Calu3 (cell line): ENCODE measurements around the gene DAAM2. TPM values are rescaled to one million over a fixed set of nuclear protein-coding genes. Genes with fewer than 3 reads are reported as not detected.

Experiments used
- BruUV-seq: library from RNA; stranded (reverse); fragments of 400-500 nt; replicated peaks from 2 replicates; lab custom pipeline; 2021; lab: Mats Ljungman, UMichigan
- CTCF ChIA-PET: fragments of 300-600 bp; sonication (Branson Sonifier 250); formaldehyde crosslinking; loops from one replicate; lab custom pipeline; 2022; ENCODE audit warnings: antibody characterized with exemption; lab: Charles Lee
- DNase-seq: peaks from one replicate; pipeline ENCODE4 v3.0.0; 2022
- H3K27ac Mint-ChIP-seq: one replicate; pipeline ENCODE4 v1.8.0; 2022; ENCODE audit warnings: mixed read lengths; ENCODE audit not compliant: unreplicated experiment
- H3K27me3 Mint-ChIP-seq: one replicate; pipeline ENCODE4 v1.8.0; 2022; ENCODE audit warnings: mixed read lengths; ENCODE audit not compliant: unreplicated experiment
- H3K36me3 Mint-ChIP-seq: one replicate; pipeline ENCODE4 v1.8.0; 2022; ENCODE audit warnings: mild to moderate bottlenecking, moderate library complexity, mixed read lengths; ENCODE audit not compliant: insufficient read depth, unreplicated experiment
- H3K4me1 Mint-ChIP-seq: one replicate; pipeline ENCODE4 v1.8.0; 2022; ENCODE audit warnings: mild to moderate bottlenecking, low read depth, mixed read lengths; ENCODE audit not compliant: unreplicated experiment
- H3K4me3 Mint-ChIP-seq: one replicate; pipeline ENCODE4 v1.8.0; 2022; ENCODE audit warnings: mild to moderate bottlenecking, low read depth, moderate library complexity, mixed read lengths; ENCODE audit not compliant: unreplicated experiment
- H3K9me3 Mint-ChIP-seq: one replicate; pipeline ENCODE4 v1.8.0; 2022; ENCODE audit warnings: low read depth, mixed read lengths; ENCODE audit not compliant: unreplicated experiment
- intact Hi-C: fragments of 100-400 bp; cut with micrococcal nuclease; formaldehyde crosslinking; loops from one replicate; pipeline ENCODE4 v1.10.0; 2022; ENCODE audit not compliant: unreplicated experiment
- total RNA-seq: library from RNA; stranded (reverse); gene quantifications from 2 replicates; pipeline ENCODE4 v1.2.3, GENCODE V29; 2022
- TF ChIP-seq, protein P1 (sequence below): fragments of 200-600 bp; IDR thresholded peaks from one replicate; pipeline ENCODE4 v1.8.0; 2022; ENCODE audit warnings: antibody characterized with exemption; ENCODE audit not compliant: unreplicated experiment

DAAM2 gene
- total RNA-seq, 1 experiment from 2014 or later, result not detected

DNA sequence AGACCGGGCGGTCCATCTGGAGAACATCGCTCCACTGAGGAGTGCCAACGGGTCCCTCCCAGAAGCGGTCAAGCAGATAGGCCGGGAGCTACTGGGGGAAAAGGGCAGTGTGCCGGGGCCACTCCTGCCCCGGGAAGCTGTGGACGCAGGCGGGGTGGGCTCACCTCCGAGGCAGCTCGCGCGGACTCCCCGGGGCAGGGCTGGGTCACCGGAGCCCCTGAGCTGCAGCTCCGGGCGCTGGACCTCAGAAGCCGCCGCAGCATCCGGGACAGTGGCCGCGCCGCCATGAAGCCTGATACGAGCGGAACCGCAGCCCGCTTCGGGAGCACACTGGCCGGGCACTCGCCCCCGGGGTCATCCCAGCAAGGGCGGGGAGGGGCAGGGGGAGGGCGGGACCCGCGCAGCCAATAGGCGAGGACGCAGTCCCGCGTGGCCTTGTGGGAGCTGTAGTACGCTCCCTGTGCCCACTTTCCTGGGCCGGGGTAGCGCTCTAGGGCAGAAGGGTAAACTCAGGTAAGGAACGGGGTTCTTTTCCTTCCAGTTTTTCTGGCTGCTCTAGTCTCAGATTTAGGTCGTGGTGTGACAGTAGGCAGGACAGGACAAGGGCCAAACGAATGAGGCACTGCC, 142.1 kb downstream of the DAAM2 start, which contains the start of gene MOCS1:
MOCS1 (minus strand) TSS at position 332 of the 627 bp plus-strand sequence; CDS start at position 287, 45 bp downstream.
- no peaks in the 10 kb centered on the region for H3K9me3 Mint-ChIP-seq
- TF ChIP-seq, protein P1, sequence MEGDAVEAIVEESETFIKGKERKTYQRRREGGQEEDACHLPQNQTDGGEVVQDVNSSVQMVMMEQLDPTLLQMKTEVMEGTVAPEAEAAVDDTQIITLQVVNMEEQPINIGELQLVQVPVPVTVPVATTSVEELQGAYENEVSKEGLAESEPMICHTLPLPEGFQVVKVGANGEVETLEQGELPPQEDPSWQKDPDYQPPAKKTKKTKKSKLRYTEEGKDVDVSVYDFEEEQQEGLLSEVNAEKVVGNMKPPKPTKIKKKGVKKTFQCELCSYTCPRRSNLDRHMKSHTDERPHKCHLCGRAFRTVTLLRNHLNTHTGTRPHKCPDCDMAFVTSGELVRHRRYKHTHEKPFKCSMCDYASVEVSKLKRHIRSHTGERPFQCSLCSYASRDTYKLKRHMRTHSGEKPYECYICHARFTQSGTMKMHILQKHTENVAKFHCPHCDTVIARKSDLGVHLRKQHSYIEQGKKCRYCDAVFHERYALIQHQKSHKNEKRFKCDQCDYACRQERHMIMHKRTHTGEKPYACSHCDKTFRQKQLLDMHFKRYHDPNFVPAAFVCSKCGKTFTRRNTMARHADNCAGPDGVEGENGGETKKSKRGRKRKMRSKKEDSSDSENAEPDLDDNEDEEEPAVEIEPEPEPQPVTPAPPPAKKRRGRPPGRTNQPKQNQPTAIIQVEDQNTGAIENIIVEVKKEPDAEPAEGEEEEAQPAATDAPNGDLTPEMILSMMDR, result no peak
- no TSS peak for BruUV-seq
- peak within 1 kb of the TSS; percentile 72 for H3K4me3 Mint-ChIP-seq
- no peak within 1 kb of the TSS for H3K27ac Mint-ChIP-seq
- peaks cover 12% of the 10 kb centered on the region for H3K36me3 Mint-ChIP-seq
- peak; percentile 53 for DNase-seq
- intact Hi-C loops, result no loop called here
- peaks cover 61% of the 10 kb centered on the region for H3K27me3 Mint-ChIP-seq
- no peaks in the 10 kb centered on the region for H3K4me1 Mint-ChIP-seq
- CTCF ChIA-PET, result interaction anchor here (0.8 to 2.1 kb wide), 2 partner anchors 12 to 41 kb away, joined by 3 to 5 read pairs; no protein-coding TSS in a partner anchor

DNA sequence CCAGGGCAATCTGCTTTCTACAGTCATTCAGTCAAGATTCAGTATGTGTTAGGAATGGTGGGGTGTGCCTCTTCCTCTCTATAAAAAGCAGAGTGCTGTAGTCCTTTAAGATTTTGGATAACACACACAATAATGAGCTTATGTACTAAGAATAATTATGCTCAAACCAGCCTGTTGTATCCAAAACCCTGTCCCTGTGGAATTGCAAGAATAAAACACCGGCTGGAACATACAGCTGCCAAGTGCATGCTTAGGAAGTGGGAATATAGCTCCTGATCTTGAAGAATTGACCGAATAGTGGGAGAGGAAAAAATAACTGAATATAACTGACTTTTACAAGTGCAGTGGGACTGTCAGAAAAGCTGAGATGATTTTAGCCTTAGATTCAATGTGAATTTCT, 143.1 kb downstream of the DAAM2 start:
- no peaks in the 10 kb centered on the region for H3K9me3 Mint-ChIP-seq
- H3K4me1 Mint-ChIP-seq, result no peaks in the 10 kb centered on the region
- DNase-seq, result no peak
- peaks cover 7% of the 10 kb centered on the region for H3K36me3 Mint-ChIP-seq
- no peak overlapping the region for H3K4me3 Mint-ChIP-seq
- no peak overlapping the region for H3K27ac Mint-ChIP-seq
- TF ChIP-seq, protein P1, result no peak
- CTCF ChIA-PET, result interaction anchor here (2.1 kb wide), 1 partner anchor 42 kb away, joined by 5 read pairs; no protein-coding TSS in a partner anchor
- H3K27me3 Mint-ChIP-seq, result peaks cover 61% of the 10 kb centered on the region
- intact Hi-C loops, result no loop called here
- BruUV-seq, result no TSS peak

DNA sequence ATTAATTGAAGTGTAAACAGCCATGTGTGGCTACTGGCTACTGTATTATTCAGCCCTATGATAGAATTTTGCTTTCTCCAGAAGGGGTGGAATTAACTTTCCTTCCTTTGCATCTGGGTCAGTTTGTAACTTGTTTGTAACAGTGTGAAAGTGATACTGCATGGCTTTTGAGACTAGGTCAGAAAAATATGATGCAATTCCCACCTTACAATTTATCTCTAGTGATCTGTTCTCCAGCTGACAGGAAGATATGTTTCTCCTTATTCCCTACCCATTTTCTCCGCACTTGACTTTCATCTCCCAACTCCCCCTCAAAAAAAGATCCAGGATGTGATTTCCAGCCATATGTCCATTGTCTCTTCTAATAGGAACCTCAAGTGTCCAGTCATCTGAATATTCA, 144.7 kb downstream of the DAAM2 start:
- Mint-ChIP-seq H3K27me3 (peaks cover 55% of the 10 kb centered on the region), H3K4me3 (no peak overlapping the region), H3K36me3 (peaks cover 7% of the 10 kb centered on the region), H3K9me3 (no peaks in the 10 kb centered on the region), H3K4me1 (no peaks in the 10 kb centered on the region), H3K27ac (no peak overlapping the region)
- BruUV-seq, result no TSS peak
- CTCF ChIA-PET, result no interaction called here
- no peak for DNase-seq
- intact Hi-C loops, result no loop called here
- TF ChIP-seq, protein P1, result no peak

DNA sequence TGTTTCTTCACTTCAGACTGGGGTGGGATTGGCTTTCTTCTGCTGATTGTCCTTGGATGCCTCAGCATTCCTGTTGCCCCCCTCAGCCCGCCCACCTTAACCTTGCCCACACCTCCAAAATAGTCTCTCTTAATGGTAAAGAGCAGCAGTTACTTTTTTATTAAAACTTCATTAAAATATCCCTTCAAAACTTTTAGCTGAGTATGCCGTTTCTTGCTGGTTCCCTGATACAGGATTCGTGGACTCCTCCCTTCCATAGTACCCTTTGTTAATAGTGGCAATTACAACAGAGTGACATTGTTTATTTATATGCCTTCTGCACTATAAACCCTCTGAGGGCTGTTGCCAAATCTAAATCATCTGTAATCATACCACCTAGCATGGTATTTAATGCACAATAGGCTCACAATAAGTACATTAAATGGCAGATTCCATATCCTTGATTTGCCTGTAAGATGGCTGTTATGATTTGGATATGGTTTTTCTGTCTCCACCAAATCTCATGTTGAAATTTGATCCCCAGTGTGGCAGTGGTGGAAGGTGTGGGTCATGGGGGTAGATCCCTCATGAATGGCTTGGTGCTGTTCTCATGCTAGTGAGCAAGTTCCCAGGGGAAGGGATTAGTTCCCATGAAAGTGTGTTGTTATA, 145.6 kb downstream of the DAAM2 start:
- Mint-ChIP-seq H3K4me1 (no peaks in the 10 kb centered on the region), H3K27ac (no peak overlapping the region), H3K9me3 (no peaks in the 10 kb centered on the region), H3K4me3 (no peak overlapping the region), H3K36me3 (peaks cover 7% of the 10 kb centered on the region), H3K27me3 (peaks cover 46% of the 10 kb centered on the region)
- CTCF ChIA-PET, result no interaction called here
- intact Hi-C loops, result no loop called here
- BruUV-seq, result no TSS peak
- TF ChIP-seq, protein P1, result no peak
- DNase-seq, result no peak
